Prostate gland (tissue), 2 donors: ENCODE data around the gene EPC2.

Source experiments
- POLR2A ChIP-seq: fragments of 450-650 bp; IDR thresholded peaks from one replicate; pipeline ENCODE4 v1.6.1; 2016; ENCODE audit warnings: antibody characterized with exemption, mild to moderate bottlenecking
- POLR2AphosphoS5 ChIP-seq: sonication (generic); formaldehyde crosslinking; IDR thresholded peaks from one replicate; pipeline ENCODE4 v1.6.1; 2017; ENCODE audit warnings: antibody characterized with exemption
- TF ChIP-seq, protein P1 (sequence below), 4 experiments: fragments of 200-600 bp in 2 of 4; fragments of 450-650 bp in 2 of 4; sonication (generic) in 2 of 4; IDR thresholded peaks; 1 replicate in 3 of 4; 2 replicates in 1 of 4; pipeline ENCODE4 v1.5.1; 2016 to 2019; ENCODE audit warnings: antibody characterized with exemption in 4 of 4, mild to moderate bottlenecking in 2 of 4, moderate library complexity in 2 of 4

DNA sequence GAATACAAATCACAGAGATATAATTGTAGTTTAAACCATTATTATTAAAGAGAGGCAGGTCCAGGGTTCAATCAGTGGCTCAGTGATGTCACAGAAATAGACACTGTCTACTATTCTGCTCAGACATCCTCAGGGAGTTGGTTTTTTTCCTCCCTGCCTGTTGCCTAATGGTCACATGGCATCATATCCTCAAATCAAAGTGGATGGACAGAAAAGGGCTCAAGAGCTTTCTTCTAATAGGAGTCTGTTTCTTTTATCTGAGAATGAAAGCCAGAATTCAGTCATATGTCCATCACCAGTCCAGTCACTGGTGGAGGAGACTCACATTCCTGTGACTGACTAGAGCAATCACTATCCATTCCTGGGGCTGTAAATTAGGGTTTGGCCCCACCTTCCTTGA is 27.9 kb upstream of the EPC2 start:
- TF ChIP-seq, protein P1, sequence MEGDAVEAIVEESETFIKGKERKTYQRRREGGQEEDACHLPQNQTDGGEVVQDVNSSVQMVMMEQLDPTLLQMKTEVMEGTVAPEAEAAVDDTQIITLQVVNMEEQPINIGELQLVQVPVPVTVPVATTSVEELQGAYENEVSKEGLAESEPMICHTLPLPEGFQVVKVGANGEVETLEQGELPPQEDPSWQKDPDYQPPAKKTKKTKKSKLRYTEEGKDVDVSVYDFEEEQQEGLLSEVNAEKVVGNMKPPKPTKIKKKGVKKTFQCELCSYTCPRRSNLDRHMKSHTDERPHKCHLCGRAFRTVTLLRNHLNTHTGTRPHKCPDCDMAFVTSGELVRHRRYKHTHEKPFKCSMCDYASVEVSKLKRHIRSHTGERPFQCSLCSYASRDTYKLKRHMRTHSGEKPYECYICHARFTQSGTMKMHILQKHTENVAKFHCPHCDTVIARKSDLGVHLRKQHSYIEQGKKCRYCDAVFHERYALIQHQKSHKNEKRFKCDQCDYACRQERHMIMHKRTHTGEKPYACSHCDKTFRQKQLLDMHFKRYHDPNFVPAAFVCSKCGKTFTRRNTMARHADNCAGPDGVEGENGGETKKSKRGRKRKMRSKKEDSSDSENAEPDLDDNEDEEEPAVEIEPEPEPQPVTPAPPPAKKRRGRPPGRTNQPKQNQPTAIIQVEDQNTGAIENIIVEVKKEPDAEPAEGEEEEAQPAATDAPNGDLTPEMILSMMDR (IDR thresholded peaks at IDR 0.05), result no peak
- no peak for TF ChIP-seq POLR2A
- no peak for TF ChIP-seq POLR2AphosphoS5
